Gastroesophageal sphincter (tissue), 4 donors: ENCODE measurements around the gene SLC22A31. TPM values are rescaled to one million over a fixed set of nuclear protein-coding genes. Genes with fewer than 3 reads are reported as not detected.

Source experiments
- ATAC-seq: fragments of 150-250 bp; one replicate; pipeline ENCODE4 v1.9.1; 2016; ENCODE audit warnings: mild to moderate bottlenecking, moderate library complexity
- H3K27ac ChIP-seq, 4 donors: fragments of 200-600 bp; sonication (generic) in 3 of 4; 1 replicate in 3 of 4; 2 replicates in 1 of 4; pipeline ENCODE4 v1.5.1; 2016 to 2019
- H3K27me3 ChIP-seq: fragments of 200-600 bp; sonication (generic); one replicate; pipeline ENCODE4 v1.5.1; 2019
- H3K36me3 ChIP-seq, 2 donors: fragments of 200-600 bp; sonication (generic); one replicate each; pipeline ENCODE4 v1.5.1; 2019; ENCODE audit warnings: control low read depth in 1 of 2
- H3K4me1 ChIP-seq, 3 donors: fragments of 200-600 bp; sonication (generic); 1 replicate in 2 of 3; 2 replicates in 1 of 3; pipeline ENCODE4 v1.5.1; 2016 to 2019; ENCODE audit warnings: control low read depth in 2 of 3
- H3K4me3 ChIP-seq, 2 donors: fragments of 200-600 bp; sonication (generic); one replicate each; pipeline ENCODE4 v1.5.1; 2019; ENCODE audit warnings: mild to moderate bottlenecking in 1 of 2, moderate library complexity in 1 of 2
- H3K9me3 ChIP-seq, 3 donors: fragments of 200-600 bp; sonication (generic); one replicate each; pipeline ENCODE4 v1.5.1; 2017 to 2019; ENCODE audit warnings: control low read depth in 2 of 3
- CTCF ChIP-seq, 4 experiments: fragments of 200-600 bp in 2 of 4; fragments of 450-650 bp in 2 of 4; sonication (generic) in 1 of 4; IDR thresholded peaks; one replicate each; pipeline ENCODE4 v1.5.1; 2017 to 2019; ENCODE audit warnings: antibody characterized with exemption in 4 of 4, mild to moderate bottlenecking in 2 of 4, moderate library complexity in 2 of 4
- EP300 ChIP-seq: sonication (generic); formaldehyde crosslinking; IDR thresholded peaks from one replicate; pipeline ENCODE4 v1.6.1; 2017; ENCODE audit warnings: antibody characterized with exemption, mild to moderate bottlenecking
- POLR2A ChIP-seq, 2 donors: fragments of 450-650 bp; IDR thresholded peaks; one replicate each; pipeline ENCODE4 v1.6.1; 2017; ENCODE audit warnings: antibody characterized with exemption in 2 of 2, mild to moderate bottlenecking in 2 of 2, moderate library complexity in 1 of 2
- POLR2AphosphoS5 ChIP-seq: sonication (generic); formaldehyde crosslinking; IDR thresholded peaks from one replicate; pipeline ENCODE4 v1.6.1; 2017; ENCODE audit warnings: antibody characterized with exemption
- WGBS, 2 donors: methylation state at CpG; one replicate each; pipeline ENCODE4 v1.1.5; 2018; ENCODE audit warnings: low coverage in 1 of 2; 5-methylcytosine and 5-hydroxymethylcytosine counted together
- total RNA-seq, 4 donors: library from RNA; depleted of rRNA; stranded (reverse); fragments of >200 nt; gene quantifications; one replicate each; pipeline ENCODE4 v1.1.0, GENCODE V29; 2016

The SLC22A31 gene
- total RNA-seq, 4 donors from 2014 or later: not detected

DNA sequence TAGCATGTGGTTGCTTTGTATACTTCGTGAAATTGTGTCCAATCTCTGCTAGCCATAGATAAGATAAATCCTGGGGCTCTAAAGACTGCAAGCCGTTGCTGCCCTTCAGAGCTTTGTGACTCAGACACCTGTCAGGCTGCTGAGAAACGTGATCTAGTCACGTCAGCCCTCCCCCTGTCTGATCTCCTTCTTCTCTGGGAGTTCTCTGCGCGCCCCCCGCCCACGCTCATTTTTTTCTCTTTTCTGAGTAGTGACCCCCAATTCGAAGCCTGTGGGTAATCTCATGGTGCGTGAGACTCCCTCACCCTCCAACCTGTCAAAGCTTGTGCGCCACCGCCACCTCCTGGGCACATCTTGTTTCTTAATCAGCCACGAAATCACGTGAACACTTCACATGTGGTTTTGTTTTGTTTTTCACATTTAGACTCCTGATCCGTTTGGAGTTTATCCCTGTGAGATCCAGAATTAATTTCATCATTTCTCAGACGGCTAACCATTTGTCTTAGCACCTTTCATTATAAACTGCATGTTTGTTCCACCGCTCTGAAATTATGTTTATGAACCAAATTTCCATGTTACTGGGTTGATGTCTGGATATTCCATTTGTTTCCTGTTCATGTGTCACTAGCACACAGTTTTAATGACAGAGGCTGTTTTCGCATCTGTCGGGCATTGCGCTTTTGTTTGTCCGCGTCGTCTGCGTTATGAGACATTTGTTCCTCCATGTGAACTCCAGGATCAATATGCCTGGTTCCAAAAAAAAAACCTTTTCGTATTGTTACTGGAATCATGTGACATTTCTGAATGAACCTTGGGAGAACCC is 16.2 kb upstream of the SLC22A31 start:
- peak; percentile 77 for ATAC-seq
- 1 to 3% methylated on average over 25 of the region's 25 CpGs for WGBS, 2 donors
- H3K36me3 ChIP-seq: peaks cover 0 to 22% of the 10 kb centered on the region in 2 donors
- H3K4me3 ChIP-seq: peak overlapping the region; percentile 68 to 95
- peak overlapping the region; percentile 86 to 97 (median 94) for H3K27ac ChIP-seq
- TF ChIP-seq CTCF (IDR thresholded peaks at IDR 0.05) (peak in 3 of 4 experiments; percentile 69 to 77 (median 76)), POLR2AphosphoS5 (peak; percentile 29), EP300 (no peak), POLR2A (IDR thresholded peaks at IDR 0.05) (no peak)
- H3K27me3 ChIP-seq: no peaks in the 10 kb centered on the region
- H3K9me3 ChIP-seq: no peaks in the 10 kb centered on the region
- peaks cover 2 to 43% (median 15%) of the 10 kb centered on the region in 3 donors for H3K4me1 ChIP-seq

GRCh38 chr16:89210904-89211515 is 10.7 kb upstream of the SLC22A31 start:
- 59 to 95% methylated on average over 4 of the region's 15 CpGs for WGBS, 2 donors
- H3K4me3 ChIP-seq: no peak overlapping the region
- no peak for TF ChIP-seq POLR2A (IDR thresholded peaks at IDR 0.05)
- TF ChIP-seq EP300: no peak
- TF ChIP-seq POLR2AphosphoS5: no peak
- no peak for TF ChIP-seq CTCF (IDR thresholded peaks at IDR 0.05)
- H3K36me3 ChIP-seq: no peaks in the 10 kb centered on the region
- ATAC-seq: no peak
- no peak overlapping the region for H3K27ac ChIP-seq
- H3K9me3 ChIP-seq: no peaks in the 10 kb centered on the region
- H3K4me1 ChIP-seq: peaks cover 0 to 10% (median 4%) of the 10 kb centered on the region in 3 donors
- H3K27me3 ChIP-seq: peaks cover 19% of the 10 kb centered on the region

DNA sequence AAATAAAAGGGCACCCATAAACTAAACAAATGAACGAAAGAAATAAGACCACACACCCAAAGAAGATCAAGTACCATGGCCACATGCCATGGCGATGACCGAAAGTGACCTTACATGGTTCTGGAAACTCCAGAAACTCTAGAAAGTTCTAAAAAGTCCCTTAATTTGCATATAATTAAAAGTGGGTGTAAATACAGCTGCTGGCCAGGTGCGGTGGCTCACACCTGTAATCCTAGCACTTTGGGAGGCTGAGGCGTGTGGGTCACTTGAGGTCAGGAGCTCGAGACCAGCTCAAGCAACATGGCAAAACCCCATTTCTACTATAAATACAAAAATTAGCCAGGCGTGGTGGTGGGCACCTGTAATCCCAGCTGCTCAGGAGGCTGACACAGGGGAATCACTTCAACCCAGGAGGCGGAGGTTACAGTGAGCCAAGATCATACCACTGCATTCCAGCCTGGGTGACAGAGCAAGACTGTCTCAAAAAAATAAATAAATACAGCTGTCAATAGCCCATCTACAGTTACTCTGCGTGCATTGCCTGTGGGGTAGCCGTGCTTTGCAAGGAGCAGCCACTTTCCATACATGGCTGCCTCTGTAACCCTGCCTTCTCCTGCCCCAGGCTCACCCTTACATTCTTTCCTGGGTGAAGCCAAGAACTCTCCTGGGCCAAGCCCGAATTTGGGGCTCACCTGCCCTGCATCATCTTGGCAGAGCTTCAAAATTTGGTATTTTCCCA is 10.0 kb upstream of the SLC22A31 start:
- peaks cover 0 to 3% (median 0%) of the 10 kb centered on the region in 3 donors for H3K4me1 ChIP-seq
- peaks cover 25% of the 10 kb centered on the region for H3K27me3 ChIP-seq
- no peak overlapping the region for H3K27ac ChIP-seq
- TF ChIP-seq POLR2AphosphoS5: no peak
- TF ChIP-seq EP300: no peak
- TF ChIP-seq CTCF (IDR thresholded peaks at IDR 0.05): no peak
- no peak for TF ChIP-seq POLR2A (IDR thresholded peaks at IDR 0.05)
- no peak overlapping the region for H3K4me3 ChIP-seq
- H3K9me3 ChIP-seq: no peaks in the 10 kb centered on the region
- 59 to 60% methylated on average over 6 to 9 of the region's 11 CpGs for WGBS, 2 donors
- ATAC-seq: no peak
- H3K36me3 ChIP-seq: no peaks in the 10 kb centered on the region

DNA sequence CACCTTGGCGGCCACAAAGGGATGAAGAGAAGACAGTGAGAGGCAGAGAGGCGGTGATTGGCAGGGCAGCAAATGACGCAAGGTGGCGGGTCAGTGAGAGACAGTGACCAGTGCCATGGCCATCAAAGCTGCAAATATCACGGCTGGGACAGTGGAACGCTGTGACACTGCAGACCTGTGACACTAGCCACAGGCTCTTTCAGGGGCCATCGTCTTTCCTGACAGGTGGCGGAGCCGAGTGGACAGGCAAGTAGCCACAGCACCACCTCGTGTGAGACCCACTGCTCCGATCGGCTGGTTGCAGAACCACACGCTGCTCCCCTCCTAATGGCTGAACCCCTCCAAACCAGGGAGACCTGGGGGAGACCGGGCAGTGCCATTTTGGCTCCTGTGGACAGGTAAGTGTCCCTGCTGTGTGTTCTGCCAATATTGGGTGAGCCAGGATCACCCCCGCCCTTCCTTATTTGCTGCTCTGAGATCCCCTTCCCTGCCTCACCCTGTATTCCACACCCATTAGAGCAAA is 9.2 kb upstream of the SLC22A31 start:
- Histone ChIP-seq H3K27ac (no peak overlapping the region), H3K27me3 (peaks cover 33% of the 10 kb centered on the region), H3K9me3 (no peaks in the 10 kb centered on the region), H3K4me1 (no peaks in the 10 kb centered on the region), H3K4me3 (no peak overlapping the region), H3K36me3 (no peaks in the 10 kb centered on the region)
- TF ChIP-seq POLR2AphosphoS5 (no peak), EP300 (no peak), CTCF (IDR thresholded peaks at IDR 0.05) (no peak), POLR2A (IDR thresholded peaks at IDR 0.05) (no peak)
- ATAC-seq: no peak
- WGBS, 2 donors: 55% methylated on average over 6 of the region's 15 CpGs; no CpG with 5 or more reads in 1 of the 2 donors
